ENCODE measurements around the gene PPME1.

The PPME1 gene

DNA sequence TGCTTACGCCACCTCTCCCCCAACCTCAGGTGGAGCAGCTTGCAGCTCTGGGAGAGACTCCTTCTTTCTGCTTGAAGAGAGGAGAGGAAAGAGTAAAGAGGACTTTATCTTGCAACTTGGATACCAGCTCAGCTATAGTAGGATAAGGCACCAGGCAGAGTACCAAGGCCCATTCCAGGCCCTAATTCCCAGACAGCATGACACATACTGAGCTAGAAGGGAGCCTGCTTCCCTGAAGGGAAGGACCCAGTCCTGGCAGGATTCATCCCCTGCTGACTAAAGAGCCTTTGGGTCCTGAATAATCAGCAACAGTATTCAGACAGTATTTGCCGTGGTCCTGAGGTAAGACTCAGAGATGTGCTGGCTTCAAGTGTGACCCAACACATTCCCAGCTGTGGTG lies 41.4 kb downstream of the PPME1 start:
- DNase-seq (ENCODE audit: low read depth, low spot score) = no peak
- H3K27ac ChIP-seq = no peak overlapping the region

DNA sequence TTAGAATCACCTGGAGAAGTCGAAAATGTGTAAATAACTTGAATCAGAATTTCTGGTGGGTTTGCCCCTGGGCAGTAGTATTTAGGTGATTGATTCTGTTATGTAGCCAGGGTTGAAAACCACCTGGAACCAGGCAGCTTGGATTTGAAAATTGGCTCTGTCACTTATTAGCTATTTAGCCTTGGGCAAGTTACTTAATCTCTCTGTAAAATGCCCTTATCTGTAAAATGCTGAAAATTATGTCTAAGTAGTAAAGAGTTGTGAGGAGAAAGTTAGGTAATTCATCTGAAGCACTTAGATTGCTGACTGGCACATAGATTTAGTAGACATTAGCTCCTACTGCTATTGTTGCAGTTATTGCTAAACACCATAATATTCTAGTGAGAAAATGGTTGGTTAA lies 49.3 kb downstream of the PPME1 start:
- DNase-seq (ENCODE audit: low read depth, low spot score) = no peak
- no peak overlapping the region for H3K27ac ChIP-seq

DNA sequence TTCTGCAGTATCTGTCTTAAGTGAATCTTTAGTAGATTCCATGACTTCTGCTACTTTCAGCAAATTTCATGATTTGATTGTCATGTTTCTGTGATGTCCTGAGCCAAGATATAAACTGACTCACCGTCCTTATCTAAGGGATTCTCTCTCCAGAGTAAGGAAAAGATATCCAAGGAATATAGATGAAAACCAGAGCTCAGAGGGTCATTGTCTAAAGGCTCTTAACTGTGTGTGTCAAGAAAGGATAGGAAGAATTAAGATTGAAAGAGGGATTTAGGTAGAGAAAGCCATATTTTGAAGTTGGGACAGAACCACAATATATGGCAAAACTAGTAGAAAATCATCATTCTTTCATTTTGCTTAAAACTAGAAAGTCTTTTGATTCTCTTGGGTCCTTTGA lies 50.7 kb downstream of the PPME1 start:
- H3K27ac ChIP-seq = no peak overlapping the region
- DNase-seq (ENCODE audit: low read depth, low spot score) = no peak

DNA sequence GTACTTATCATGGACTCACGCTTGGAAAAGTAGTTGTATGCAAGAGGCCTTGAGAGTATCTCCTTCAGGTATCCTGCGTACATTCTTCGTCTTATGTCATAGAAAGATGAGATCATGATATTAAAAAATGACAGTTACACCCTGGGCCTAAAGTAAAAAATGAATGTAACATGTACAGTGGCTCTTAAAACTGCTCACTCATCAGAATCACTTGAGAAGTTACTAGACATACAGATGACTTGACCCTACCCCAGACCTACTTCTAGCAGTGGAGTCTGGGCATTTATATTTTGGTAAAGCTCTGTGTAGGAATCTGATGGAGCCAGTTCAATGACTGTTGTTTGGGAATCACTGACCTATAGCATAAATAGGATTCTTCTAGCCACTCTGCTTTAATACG lies 54.5 kb downstream of the PPME1 start:
- no peak overlapping the region for H3K27ac ChIP-seq
- no peak for DNase-seq (ENCODE audit: low read depth, low spot score)

DNA sequence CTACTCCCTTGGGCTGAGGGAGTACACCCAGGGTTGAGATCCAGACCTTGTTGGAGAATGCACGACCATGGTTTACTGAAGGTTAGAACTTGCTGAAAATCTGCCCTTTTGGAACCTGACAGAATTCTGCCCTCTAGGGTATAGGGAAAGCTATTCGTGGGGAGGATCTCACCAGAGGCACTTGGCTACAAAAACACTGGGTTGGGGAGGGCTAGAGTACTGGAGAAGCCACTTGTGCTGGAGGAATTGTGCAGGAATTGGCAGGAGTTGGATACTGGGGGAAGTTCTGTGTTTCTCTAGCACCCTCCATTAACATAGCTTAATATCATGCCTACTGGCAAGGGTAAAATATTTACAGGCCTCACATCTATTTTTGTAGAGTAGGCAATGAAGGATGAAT lies 55.8 kb downstream of the PPME1 start:
- no peak for DNase-seq (ENCODE audit: low read depth, low spot score)
- no peak overlapping the region for H3K27ac ChIP-seq

DNA sequence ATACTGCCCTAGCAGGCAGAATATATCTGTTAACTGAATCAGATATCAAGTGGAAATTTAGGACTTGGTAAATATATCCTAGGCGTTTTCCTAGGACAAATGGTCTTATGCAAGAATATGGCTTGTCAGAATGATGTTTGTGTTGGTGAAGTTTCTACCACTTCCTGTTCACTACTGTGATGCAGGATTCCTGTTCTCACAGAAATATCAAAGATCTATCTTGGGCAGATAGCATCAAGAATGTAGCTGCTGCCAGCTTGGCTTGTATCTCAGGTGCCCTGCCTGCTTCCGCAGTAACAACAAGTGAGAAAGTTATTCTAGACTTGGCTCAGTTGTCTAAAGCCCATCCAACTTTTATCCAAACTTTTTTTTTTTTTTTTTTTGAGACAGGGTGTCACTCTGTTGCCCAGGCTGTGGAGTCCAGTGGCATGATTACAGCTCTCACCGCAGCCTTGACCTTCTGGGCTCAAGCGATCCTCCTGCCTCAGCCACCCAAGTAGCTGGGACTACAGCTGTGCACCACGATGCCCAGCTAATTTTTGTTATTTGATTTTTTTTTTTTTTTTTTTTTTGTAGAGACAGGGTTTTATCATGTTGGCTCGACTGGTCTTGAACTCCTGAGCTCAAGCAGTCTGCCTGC lies 61.3 kb downstream of the PPME1 start:
- H3K27ac ChIP-seq = no peak overlapping the region
- no peak for DNase-seq (ENCODE audit: low read depth, low spot score)

DNA sequence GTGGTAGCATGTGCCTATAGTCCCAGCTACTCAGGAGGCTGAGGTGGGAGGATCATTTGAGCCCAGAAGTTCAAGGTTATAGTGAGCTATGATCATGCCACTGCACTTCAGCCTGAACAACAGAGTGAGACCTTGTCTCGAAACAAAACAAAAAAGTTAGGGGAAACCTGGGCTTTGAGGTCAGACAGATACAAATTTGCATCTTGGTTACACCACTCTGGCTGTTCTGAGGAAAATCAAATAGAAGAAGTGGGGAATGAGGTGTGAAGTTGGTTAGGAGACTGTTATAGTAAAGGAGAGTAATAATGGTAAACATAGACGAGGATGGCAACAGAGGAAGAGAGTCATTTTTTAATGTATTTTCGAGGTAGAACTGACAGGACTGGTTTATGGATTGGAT lies 62.6 kb downstream of the PPME1 start:
- DNase-seq (ENCODE audit: low read depth, low spot score) = no peak
- H3K27ac ChIP-seq = no peak overlapping the region

DNA sequence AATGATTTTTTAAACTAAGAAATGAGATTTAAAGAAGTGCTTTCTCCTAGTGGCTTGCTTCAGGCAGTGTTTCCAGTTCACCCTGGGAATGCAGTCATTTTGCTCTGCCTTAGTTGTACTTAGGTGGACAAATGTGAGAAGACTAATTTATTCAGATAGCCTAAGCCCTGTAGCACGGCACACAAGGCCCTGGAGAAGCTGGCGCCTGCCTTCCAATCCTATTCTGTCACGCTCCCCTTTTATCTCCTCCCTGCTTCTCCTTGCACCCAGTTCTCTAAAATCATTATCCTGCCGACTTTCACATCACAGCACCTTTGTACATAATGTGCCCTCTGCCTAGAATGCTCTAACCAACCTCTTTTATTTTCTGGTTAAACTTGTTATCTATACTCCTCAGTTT lies 64.0 kb downstream of the PPME1 start:
- no peak for DNase-seq (ENCODE audit: low read depth, low spot score)
- H3K27ac ChIP-seq = no peak overlapping the region

DNA sequence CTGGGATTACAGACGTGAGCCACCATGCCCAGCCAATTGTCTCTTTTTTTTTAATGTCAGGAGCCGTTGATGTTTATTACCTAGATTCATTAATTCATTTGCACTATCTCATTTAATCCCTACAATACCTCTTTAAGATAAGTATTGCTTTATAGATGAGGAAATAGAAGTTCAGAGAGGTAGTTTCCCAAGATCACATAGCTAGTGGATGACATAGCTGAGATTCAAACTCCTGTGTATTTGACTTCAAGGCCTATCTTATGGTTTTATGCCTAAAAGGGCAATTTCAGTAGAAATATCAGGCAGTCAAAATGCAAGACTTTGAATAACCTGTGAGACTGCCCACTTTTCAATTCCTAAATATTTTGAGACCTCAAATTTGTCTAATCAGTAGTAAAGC lies 66.5 kb downstream of the PPME1 start:
- no peak overlapping the region for H3K27ac ChIP-seq
- no peak for DNase-seq (ENCODE audit: low read depth, low spot score)

DNA sequence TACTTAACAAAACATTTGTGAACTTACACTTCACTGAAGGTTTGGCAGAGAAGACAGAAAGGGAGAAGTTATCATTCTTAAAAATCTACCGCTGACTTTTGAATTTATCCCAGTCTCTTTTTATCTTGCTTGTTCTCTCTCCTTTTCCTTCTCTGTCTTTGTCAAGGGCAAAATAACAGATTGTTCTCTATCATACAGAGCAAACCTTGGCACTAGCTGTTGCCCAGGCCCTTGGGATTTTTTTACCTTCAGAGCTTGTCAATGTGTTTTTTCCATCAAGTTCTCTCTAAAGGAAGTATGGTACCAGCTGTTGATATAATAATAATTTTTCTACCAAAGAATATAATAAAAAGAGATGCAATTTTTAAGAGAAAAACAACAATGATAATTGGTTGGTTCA lies 67.2 kb downstream of the PPME1 start:
- H3K27ac ChIP-seq = no peak overlapping the region
- no peak for DNase-seq (ENCODE audit: low read depth, low spot score)

DNA sequence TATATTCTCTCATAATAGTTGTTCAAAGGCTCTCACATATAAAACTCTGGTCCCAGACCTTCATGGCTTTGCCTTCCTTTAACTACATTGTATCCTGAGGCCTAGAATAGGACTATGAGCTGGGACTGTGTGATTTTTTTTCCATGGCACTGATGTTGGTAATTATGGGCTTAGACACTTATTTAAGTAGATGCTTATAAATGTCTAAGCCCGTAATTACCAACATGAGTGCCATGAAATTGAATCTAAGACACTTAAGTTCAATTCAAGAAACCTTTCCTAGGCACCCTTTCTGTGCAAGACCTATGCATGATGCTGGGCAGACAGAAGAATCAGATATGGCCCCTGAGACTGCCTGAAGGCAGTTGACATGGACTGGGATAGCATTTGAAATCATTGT lies 77.4 kb downstream of the PPME1 start:
- DNase-seq (ENCODE audit: low read depth, low spot score) = no peak
- H3K27ac ChIP-seq = no peak overlapping the region

DNA sequence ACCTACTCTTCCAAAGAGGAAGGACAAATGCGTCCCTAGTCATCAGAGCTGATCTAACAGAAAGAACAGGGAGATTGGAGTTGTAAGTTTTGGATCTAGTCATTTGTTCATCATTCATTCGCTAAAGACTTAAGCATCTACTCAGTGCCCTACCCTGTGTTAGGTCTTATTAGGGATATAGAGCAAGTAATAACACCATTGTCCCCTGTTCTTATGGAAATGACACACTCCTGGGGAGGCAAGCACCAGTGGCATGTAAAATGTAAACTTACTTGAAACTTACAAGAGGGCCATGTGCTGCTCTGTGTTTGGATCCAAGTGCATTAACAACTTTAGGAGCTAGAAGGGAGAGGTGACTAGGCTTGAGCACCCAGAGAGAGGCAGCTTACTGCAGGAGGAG lies 78.4 kb downstream of the PPME1 start:
- no peak overlapping the region for H3K27ac ChIP-seq
- DNase-seq (ENCODE audit: low read depth, low spot score) = no peak

DNA sequence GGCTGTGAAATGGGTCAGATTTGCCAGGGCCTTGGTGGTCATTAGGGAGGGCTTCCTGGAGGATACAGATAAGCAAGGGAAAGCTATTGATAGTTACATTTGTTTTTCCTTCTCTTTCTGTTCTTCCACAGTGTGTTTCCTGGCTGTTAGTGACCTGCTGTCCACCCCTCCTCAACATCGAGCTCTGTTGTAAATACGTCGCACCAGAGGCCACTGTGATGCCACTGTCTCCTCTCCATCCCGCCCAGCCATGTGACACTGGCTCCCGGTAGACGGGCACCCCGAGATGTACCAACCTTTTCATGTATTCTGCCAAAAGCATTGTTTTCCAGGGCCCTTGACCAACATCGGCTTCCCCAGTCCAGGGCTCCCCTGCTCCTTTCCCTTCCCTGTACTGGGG lies 82.3 kb downstream of the PPME1 start:
- no peak overlapping the region for H3K27ac ChIP-seq
- DNase-seq (ENCODE audit: low read depth, low spot score) = no peak

DNA sequence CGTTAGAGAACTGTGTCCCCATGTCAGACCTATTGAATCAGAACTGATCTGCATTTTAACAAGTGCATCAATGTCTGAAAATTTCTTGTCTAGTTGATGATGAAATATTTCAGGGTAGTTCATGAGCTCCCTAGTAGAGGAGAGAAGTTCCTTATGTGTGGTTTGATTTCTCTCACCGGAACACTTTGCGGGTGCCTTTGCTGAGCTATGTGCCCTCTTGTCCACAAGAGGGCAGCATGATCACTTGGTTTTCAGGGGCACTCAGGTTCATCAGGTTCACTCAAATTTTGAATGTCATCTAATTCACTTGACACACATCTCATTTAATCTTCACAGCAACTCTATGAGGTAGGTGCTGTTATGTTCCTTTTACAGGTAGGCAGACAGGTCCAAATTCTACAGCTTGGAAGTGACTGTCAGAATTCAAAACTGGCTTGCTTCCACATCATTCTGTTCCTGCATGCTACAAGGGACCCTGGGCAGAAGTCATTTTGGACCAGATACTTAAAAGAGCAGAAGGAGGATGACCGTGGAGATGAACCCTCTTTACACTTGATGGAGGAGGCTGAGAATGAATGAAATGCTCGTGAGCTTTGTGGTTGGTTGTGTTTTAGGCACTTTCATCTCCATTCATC lies 84.8 kb downstream of the PPME1 start:
- DNase-seq (ENCODE audit: low read depth, low spot score) = no peak
- H3K27ac ChIP-seq = no peak overlapping the region

DNA sequence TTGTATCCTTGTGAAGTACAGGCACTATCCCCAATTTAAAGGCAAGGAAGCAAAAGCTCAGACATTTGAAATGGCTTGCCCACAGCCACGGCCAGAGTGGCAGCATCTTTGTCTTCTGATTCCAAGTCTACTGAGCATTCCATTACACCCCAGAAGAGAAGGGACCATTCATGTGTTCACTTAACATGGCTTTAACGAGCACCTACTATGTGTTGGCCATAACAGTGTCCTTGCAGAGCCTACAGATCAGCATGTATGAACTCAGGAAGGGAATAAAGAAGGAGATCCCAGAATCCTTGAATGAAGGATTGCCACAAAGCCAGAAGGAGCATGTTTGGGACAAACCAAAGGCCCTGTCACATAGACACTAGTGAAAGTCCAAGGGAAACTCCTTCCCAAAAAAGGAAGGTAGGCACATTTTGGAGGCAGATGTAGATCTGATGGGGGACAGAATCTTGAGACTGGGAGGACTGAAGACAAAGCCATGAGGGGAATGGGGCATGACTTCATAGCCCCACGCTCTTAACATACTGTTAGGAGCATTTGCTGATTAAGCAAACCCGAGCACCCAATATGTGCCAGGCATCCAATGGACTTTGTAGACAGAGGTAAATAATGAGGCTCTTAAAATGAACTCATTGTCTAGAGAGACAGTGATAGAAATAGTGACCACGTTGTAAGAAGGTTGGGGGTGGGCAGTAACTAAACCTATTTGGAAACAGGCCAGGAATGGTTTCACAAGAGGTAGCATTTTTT lies 85.5 kb downstream of the PPME1 start:
- DNase-seq (ENCODE audit: low read depth, low spot score) = no peak
- H3K27ac ChIP-seq = no peak overlapping the region

DNA sequence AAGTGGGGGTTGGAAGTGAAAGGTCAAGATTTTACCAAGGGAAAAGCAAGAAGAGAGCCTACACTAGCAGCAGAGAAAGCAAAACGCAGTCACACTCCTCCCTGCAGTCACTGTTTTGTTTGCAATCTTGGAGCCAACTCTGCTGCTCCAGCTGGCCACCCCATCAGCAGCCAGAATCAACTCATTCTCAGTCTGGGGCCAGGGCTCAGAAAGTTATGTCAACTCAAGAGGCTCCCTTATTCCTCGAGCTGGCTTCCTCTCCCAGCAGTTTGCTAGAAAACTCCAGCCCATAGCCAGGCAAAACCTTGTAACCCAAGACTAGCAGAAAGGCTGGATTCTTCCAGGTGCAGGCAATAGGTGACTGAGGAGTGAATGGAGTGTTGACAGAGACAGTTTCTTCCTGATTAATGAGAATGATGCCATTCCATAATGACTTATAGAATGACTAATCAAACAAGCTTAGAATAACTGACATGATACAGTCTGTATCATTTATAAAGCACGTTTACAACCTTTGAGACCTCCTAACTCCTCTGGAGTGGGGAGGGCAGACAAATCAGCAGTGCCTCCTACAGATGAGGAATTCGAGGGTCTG lies 87.0 kb downstream of the PPME1 start:
- DNase-seq (ENCODE audit: low read depth, low spot score) = no peak
- H3K27ac ChIP-seq = no peak overlapping the region

DNA sequence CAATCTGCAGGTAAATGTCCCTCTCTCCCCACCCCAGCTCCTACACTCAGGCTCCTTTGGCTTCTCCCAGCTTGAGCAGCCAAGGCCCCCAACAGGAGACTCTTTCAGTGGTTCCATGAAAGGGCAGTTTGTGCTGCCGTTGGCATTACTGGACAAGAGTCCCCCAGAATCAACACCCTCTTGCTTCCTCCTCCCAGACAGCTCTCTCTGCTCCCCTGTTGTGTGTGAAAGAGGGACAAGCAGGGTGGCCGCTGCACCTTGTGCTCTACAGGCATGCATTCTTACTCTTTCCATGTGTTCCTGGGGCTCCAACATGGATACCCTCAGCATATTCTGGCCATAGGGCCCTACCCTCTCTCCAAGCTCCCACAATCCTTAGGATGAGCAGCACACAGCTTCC lies 91.6 kb downstream of the PPME1 start:
- DNase-seq (ENCODE audit: low read depth, low spot score) = no peak
- H3K27ac ChIP-seq = no peak overlapping the region

DNA sequence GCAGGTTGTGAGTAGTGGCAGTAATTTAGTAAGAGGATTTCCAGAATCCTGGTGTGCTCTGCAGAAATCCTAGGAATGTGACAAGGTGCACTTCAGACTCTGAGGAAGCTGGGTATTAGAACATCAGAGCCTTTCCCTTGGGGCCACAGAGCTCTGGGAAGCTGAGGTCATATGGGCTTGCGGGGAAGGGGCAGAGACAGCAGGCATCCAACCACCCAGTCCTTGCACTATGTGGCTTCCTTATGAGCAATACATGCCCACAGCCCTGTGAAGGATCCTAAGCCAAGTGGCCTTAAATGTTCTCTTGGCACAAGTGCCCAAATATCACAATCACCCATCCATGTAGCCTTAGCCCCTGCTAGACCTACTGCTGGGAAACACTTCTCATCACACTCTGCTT lies 94.2 kb downstream of the PPME1 start:
- H3K27ac ChIP-seq = no peak overlapping the region
- DNase-seq (ENCODE audit: low read depth, low spot score) = no peak

DNA sequence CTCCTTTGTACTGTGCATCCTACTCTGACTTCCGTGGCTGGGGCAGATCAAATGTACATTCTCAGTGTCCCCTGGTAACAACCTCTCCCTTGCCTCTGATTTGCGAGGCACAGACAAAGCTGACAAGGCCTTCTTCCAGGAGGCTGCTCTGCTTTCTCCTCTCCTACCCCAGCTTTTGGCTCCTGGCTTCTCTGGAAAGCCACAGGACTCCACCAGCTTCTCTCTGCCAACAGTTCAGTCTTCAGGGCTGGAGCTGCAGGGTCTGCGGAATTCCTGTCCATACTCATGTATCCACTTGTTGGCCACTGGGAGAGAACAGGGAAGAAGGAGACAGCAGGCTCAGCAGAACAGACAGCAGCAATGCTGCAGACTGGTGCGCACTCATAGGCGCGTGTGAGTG lies 95.9 kb downstream of the PPME1 start:
- no peak for DNase-seq (ENCODE audit: low read depth, low spot score)
- H3K27ac ChIP-seq = no peak overlapping the region

DNA sequence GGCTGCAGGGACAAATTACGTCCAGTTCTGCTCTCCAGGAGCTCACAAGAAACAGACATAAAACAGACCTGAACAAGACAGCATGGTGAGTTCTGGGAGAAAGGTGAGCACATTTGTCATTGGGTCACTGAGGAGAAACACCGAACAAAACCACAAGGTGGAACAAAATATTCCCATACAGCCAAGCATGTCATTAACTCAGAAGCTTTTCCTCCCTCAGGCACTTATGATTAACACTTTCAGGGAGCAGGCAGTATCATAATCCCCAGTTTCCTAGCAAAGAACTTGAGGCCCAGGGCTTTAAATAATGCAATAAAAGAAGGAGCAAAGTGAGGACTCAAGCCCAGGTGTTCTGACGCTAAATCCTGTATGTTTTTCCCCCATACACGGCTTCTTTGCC lies 97.4 kb downstream of the PPME1 start:
- DNase-seq (ENCODE audit: low read depth, low spot score) = no peak
- H3K27ac ChIP-seq = no peak overlapping the region

DNA sequence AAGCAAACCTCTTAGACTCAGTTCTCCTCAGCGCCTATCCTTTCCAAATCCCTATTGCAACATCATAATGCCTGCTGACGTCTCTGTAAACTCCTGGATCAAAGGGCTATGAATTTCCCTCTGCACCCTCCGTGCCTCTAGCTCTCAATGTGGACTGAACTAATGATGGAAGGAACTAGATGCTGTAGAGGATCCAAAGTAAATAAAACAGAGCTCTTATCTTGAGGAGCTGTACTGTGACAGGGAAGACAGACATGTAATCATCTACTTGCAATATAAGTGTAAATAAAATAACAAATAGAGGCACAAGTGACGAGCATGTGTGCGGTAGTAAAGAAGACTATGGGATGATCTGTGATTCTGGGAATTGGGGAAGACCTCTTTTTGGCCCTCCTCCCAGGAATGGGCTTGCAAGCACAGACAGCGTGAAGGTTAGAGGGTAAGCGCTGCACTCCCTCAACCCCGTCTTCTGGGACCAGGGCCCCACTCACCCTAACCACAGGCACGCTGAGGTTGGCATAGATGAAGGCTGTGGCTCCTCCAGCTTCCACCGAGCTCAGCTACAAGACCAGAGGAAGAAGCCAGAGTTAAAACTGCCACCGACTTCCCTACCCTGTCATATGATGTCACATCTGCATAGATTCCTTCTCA lies 98.2 kb downstream of the PPME1 start:
- no peak overlapping the region for H3K27ac ChIP-seq
- no peak for DNase-seq (ENCODE audit: low read depth, low spot score)
